AG08396 (cell line): Measurements from ENCODE around the gene PRKN.

Source experiments
- DNase-seq: peaks from one replicate; pipeline ENCODE4 v3.0.0; 2012; ENCODE audit warnings: low spot score, mixed read lengths

Gene PRKN

GRCh38 chr6:162234631-162235030, 492.9 kb downstream of the PRKN start:
- DNase-seq = no peak

- no peak for DNase-seq
Observed at GRCh38 chr6:162230147-162230752, 497.3 kb downstream of the PRKN start.

GRCh38 chr6:162229093-162229492, 498.5 kb downstream of the PRKN start:
- no peak for DNase-seq

GRCh38 chr6:162226803-162227202, 500.8 kb downstream of the PRKN start:
- DNase-seq = no peak

- no peak for DNase-seq
Observed at GRCh38 chr6:162222521-162222920, 505.0 kb downstream of the PRKN start.

- no peak for DNase-seq
Observed at GRCh38 chr6:162220876-162221275, 506.7 kb downstream of the PRKN start.

- no peak for DNase-seq
Observed at GRCh38 chr6:162219266-162219665, 508.3 kb downstream of the PRKN start.

- no peak for DNase-seq
Observed at GRCh38 chr6:162217811-162218493, 509.6 kb downstream of the PRKN start.

- DNase-seq = no peak
Observed at GRCh38 chr6:162217058-162217457, 510.5 kb downstream of the PRKN start.

GRCh38 chr6:162211777-162212176, 515.8 kb downstream of the PRKN start:
- no peak for DNase-seq

- no peak for DNase-seq
Observed at GRCh38 chr6:162211022-162211421, 516.5 kb downstream of the PRKN start.

GRCh38 chr6:162203287-162203686, 524.3 kb downstream of the PRKN start:
- no peak for DNase-seq

GRCh38 chr6:162200945-162201690, 526.4 kb downstream of the PRKN start:
- no peak for DNase-seq

GRCh38 chr6:162200041-162200440, 527.5 kb downstream of the PRKN start:
- no peak for DNase-seq

- DNase-seq = no peak
Observed at GRCh38 chr6:162198925-162199324, 528.6 kb downstream of the PRKN start.

GRCh38 chr6:162198076-162198475, 529.5 kb downstream of the PRKN start:
- no peak for DNase-seq

GRCh38 chr6:162195441-162195840, 532.1 kb downstream of the PRKN start:
- DNase-seq = no peak

- no peak for DNase-seq
Observed at GRCh38 chr6:162190981-162191380, 536.6 kb downstream of the PRKN start.

GRCh38 chr6:162187168-162187935, 540.2 kb downstream of the PRKN start:
- DNase-seq = no peak

- no peak for DNase-seq
Observed at GRCh38 chr6:162184465-162184864, 543.1 kb downstream of the PRKN start.

- no peak for DNase-seq
Observed at GRCh38 chr6:162181741-162182401, 545.7 kb downstream of the PRKN start.

GRCh38 chr6:162181111-162181510, 546.5 kb downstream of the PRKN start:
- DNase-seq = no peak
